HEK293T (cell line): ENCODE data around the gene FOXB1.

ENCODE experiments used
- ELF4 ChIP-seq: fragments of 450-650 bp; IDR thresholded peaks from 2 replicates; pipeline ENCODE4 v1.6.1; 2017; ENCODE audit warnings: antibody characterized with exemption
- FOXM1 ChIP-seq: fragments of 450-650 bp; IDR thresholded peaks from 2 replicates; pipeline ENCODE4 v1.6.1; 2017; ENCODE audit warnings: mild to moderate bottlenecking, borderline replicate concordance
- NFRKB ChIP-seq: fragments of 450-650 bp; IDR thresholded peaks from 2 replicates; pipeline ENCODE4 v1.6.1; 2016; ENCODE audit warnings: mild to moderate bottlenecking, moderate library complexity
- PKNOX1 ChIP-seq: fragments of 450-650 bp; IDR thresholded peaks from 2 replicates; pipeline ENCODE4 v1.6.1; 2016
- SP1 ChIP-seq: fragments of 450-650 bp; IDR thresholded peaks from 2 replicates; pipeline ENCODE4 v1.6.1; 2017
- SUZ12 ChIP-seq: fragments of 450-650 bp; IDR thresholded peaks from 2 replicates; pipeline ENCODE4 v1.6.1; 2016; ENCODE audit warnings: mild to moderate bottlenecking
- TARDBP ChIP-seq: fragments of 450-650 bp; IDR thresholded peaks from 2 replicates; pipeline ENCODE4 v1.6.1; 2016
- ZNF384 ChIP-seq: fragments of 450-650 bp; IDR thresholded peaks from 2 replicates; pipeline ENCODE4 v1.6.1; 2016

- TF ChIP-seq SP1 (no peak), NFRKB (no peak), ELF4 (no peak), PKNOX1 (no peak), TARDBP (no peak), SUZ12 (no peak), FOXM1 (no peak), ZNF384 (no peak)
These were observed 1.4 kb upstream of the FOXB1 start for GRCh38 chr15:60002528-60003218.
